ENCODE measurements around the gene ICE2. TPM values are rescaled to one million over a fixed set of nuclear protein-coding genes. Genes with fewer than 3 reads are reported as not detected.
"Not testable (repeated sequence)": the region's sequence is repeated elsewhere in the genome, so short reads cannot be mapped to it uniquely, and the experiment has no call there.

Gene ICE2
- total RNA-seq, 2 donors from 2014 or later = 29.2 to 31.7 TPM

DNA sequence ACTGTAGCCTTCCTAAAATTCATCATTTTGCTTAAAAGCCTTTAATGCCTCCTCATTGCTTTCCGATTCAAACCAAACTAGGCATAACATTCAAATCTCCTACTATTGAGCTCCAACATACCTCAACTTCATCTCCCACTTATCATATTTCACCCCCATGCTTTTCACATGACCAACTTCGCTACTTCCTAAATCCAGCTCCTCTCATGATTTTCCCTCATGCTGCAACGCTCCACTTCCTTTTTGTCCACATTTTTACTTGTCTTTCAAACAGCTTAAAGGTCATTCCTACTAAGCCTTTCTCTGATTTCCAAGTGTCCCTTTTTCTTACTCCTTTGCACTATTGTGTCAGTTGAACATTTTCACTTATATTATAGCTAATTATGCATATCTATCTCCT lies 60.8 kb downstream of the ICE2 start:
- ATAC-seq (no peak), DNase-seq (no peak)
- intact Hi-C loops (cut with DNase I, micrococcal nuclease) = no loop called here

DNA sequence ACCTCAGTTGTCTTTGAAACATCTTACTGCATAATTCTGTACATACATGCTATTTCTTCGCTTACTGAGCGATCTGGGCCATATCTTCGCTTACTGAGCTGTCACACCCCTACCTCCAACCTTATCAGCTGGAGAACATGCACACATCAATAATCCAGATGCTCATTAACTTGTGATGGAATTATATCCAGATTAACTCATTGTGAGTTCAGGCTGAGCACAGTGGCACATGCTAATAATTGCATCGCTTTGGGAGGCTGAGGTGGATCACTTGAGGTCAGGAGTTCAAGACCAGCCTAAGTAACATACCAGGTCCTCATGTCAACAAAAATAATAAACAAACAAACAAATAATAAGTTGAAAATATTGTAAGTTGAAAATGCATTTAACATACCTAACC lies 61.8 kb downstream of the ICE2 start:
- no peak for ATAC-seq
- intact Hi-C loops (cut with DNase I, micrococcal nuclease) = no loop called here
- no peak for DNase-seq

DNA sequence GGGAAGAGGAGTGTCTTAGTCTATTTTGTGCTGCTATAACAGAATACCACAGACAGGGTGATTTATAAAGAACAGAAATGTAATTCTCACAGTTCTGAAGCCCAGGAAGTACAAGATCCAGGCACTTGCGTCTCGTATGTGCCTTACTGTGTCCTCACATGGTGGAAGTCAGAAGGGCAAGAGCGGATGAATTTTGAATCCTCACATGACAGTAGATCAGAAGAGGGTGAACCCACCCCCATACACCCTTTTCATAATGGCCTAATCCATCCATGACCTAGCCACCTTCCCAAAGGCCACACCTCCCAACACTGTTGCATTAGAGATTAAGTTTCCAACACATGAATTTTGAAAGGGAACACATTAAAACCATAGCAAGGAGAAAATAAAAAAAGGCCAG lies 62.5 kb downstream of the ICE2 start:
- DNase-seq (no peak), ATAC-seq (no peak)
- intact Hi-C loops (cut with DNase I, micrococcal nuclease) = no loop called here

DNA sequence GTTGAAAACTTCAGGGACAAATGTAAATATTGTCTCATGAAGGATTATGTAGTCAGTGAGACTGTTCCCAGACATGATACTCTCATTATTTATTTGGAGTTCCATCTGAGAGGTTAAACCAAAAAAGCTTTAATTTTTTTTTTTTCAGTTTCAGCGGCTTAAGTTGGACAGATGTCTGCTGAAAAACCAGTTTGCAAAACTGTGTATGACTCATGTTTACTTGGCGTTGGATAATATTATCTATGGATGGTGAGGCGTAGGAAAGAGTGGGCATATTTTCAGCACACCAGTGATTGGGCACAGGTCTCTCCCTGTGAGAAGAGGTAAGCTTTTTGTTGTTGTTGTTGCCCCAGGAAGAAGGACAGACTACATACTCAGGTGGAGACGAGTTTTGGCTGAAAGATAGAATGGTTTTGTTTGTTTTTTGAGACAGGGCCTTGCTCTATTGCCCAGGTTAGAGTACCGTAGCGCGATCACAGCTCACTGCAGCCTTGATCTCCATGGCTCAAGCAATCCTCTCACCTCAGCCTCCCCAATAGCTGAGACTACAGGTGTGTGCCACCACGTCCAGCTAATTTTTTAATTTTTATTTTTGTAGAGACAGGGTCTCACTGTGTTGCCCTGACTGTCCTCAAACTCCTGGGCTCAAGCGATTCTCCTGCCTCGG lies 64.8 kb downstream of the ICE2 start:
- peak; percentile 48 for ATAC-seq
- DNase-seq = no peak
- intact Hi-C loops (cut with DNase I, micrococcal nuclease) = no loop called here

DNA sequence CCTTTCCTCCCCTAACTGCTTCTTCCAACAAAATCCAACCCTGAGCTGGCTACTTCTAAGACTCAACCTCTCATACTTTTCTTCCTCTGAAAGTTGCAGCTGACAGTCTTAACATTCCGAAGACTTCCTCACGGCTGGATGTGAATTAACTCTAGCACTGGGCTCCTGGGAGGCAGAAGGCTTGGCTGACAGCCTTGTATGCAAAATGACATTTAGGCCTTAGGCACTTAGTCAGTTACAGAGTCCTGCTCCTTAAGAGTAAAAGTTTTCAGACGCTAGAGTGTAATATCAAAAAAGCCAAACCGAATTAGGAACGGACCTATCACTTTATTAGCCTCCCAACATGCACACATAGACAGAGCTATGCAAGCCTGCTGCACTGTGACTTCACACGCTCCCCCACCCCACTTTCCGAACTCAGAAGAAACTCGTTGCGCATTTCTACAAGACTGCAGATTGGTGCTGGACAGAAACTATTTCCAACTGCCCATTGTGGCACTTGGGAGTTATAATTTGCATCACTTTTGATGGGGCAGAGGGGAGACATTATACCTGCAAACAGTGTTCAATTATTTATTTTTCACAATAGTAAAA lies 65.6 kb downstream of the ICE2 start:
- intact Hi-C loops (cut with DNase I, micrococcal nuclease) = no loop called here
- no peak for ATAC-seq
- DNase-seq = no peak

DNA sequence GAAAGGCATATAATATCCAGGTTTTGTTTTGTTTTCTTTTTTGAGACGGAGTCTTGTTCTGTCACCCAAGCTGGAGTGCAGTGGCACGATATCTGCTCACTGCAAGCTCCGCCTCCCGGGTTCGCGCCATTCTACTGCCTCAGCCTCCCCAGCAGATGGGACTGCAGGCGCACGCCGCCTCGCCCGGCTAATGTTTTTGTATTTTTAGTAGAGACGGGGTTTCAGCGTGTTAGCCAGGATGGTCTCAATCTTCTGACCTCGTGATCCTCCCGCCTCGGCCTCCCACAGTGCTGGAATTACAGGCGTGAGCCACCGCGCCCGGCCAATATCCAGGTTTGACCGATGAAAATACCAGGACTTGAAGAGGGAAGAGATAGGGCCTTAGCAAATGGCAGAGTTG lies 66.1 kb downstream of the ICE2 start:
- DNase-seq; intact Hi-C loops (cut with DNase I, micrococcal nuclease); ATAC-seq: not testable (repeated sequence)

DNA sequence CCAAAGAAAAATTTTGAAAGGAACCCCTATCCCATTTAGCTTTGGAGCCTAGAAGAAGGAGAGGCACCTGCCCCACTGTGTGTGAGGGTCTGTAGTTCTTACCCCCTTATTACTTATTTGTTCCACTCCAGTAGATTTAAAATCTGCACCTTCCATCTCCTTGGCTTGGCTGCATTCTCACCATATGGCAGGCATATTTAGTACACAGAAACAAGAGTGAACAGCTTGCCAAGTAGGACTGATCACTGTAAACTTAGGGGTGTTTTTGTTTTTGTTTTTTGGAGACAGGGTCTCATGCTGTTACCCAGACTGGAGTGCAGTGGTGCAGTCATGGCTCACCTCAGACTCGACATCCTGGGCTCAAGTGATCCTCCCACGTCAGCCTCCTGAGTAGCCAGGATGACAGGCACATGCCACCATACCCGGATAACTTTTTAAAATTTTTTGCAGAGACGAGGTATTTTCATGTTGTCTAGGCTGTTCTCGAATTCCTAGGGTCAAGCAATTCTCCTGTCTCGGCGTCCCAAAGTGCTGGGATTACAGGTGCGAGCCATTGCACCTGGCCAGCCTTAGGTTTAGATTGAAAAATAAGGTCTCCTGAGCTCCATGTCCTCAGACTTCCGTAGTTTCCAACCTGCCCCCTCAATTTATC lies 67.0 kb downstream of the ICE2 start:
- intact Hi-C loops (cut with DNase I, micrococcal nuclease) = no loop called here
- no peak for ATAC-seq

DNA sequence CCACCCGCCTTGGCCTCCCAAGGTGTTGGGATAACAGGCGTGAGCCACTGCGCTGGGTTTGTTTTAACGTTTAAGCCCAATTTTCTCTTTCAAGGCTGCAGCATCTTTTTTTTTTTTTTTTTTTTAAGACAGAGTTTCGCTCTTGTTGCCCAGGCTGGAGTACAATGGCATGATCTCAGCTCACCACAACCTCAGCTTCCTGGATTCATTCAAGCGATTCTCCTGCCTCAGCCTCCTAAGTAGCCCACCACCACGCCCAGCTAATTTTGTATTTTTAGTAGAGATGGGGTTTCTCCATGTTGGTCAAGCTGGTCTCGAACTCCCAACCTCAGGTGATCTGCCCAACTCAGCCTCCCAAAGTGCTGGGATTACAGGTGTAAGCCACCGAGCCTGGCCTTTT lies 68.6 kb downstream of the ICE2 start:
- DNase-seq; ATAC-seq; intact Hi-C loops (cut with DNase I, micrococcal nuclease): not testable (repeated sequence)

More for the DNA sequence above, 67.0 kb downstream of the ICE2 start:
- DNase-seq = no peak

DNA sequence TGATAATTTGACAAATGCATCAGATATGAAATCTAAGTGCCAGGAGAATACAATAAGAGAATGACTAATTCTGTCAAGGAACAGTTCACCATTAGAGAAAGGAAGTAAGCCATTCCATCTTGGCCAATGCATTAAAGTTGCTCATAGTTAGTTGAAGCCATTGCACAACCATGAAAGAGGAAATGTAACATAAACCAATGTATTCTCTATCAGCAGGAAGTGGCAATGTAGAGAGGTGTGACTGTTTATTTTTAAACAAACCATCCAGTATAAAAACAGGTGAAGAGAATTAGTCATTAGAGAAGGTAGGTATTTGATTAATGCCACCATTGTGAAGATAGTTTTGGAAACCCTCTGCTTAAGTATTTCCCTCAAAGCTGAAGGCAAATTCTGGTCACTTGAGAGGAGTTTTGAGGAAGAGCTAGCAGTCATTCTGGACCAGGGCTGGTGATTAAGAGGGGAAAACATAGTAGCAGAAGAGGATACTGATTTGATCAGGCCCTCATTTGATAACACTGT lies 70.4 kb downstream of the ICE2 start:
- peak; percentile 98 for ATAC-seq
- DNase-seq = no peak
- intact Hi-C loops (cut with DNase I, micrococcal nuclease) = no loop called here

DNA sequence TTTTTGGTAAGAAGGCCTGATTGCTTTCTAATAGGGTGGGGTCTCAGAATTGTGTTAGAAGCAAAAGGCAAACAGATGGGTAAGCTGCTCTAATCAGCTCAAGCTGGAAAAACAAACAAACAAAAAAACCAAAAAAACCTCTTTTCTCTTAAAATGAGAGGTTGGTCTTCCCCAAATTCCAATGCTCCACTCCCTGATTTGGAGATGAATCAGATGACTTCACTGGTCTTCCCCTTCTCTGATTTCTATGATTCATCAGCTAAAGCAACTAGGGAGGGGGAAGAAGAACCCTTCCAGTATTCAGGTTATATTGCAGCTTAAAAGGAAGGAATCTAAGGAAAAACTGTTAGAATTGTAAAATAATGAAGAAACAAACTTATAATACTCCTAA lies 71.5 kb downstream of the ICE2 start:
- intact Hi-C loops (cut with DNase I, micrococcal nuclease) = no loop called here
- DNase-seq = no peak
- ATAC-seq = no peak

DNA sequence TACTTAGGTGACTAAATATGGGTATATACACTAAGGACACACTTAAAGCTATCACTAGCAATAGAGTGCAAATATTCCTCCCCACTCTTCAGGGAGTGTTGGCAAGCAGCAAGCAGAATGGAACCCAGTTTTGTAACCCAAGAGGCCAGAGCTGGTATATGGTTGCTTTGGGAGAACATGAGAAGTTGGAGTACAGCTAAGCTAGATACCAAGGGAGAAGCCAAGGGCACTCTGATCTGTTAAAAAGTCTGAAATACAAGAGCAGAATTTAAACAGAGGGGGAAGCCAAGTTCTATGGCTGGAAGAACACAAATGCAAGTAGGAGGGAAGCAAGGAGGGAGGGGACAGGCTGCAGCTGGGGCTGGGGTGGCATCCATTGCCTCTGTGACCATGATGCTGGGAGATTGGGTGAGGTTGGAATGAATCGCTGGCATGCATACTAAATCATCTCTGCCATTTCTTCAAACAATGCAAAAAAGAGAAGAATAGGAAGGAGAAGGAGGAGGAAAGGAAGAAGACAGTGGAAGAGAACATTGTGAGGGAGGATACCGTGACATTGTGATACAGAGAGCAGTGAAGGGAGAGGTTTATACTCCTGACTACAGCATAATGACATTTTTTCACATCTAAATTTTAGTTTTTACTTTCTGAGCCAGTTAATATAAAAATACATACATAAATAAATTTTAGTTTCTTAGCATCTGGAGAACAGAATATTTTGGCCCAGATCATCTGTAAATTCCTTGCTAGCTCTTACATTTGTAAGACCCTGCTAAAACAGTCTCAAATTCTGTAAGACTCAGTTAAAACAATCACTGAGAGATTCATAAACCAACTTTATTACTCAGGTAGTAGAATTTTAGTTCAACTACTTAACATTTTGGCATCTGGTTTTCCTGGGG lies 72.2 kb downstream of the ICE2 start:
- ATAC-seq = no peak
- intact Hi-C loops (cut with DNase I, micrococcal nuclease) = no loop called here

DNA sequence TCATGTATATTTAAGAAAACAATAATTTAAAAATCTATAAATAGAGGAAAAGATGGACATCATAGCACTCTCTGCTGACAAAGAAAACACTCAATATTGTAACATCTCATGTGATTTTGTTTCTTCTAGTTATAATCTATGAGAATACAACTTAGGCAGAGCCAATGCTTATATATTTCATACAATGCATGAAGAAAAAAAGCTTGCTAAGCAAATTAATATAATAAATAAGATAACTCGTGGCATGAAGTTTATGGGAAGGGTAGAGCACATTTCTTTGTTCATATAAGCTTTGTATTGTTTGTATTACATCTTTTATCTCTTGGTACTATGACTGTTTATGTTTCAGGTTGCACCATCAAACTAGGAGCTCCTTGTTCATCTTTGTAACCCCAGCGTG lies 73.5 kb downstream of the ICE2 start:
- DNase-seq (no peak), ATAC-seq (no peak)
- intact Hi-C loops (cut with DNase I, micrococcal nuclease) = no loop called here

More for the DNA sequence above, 72.2 kb downstream of the ICE2 start:
- no peak for DNase-seq

DNA sequence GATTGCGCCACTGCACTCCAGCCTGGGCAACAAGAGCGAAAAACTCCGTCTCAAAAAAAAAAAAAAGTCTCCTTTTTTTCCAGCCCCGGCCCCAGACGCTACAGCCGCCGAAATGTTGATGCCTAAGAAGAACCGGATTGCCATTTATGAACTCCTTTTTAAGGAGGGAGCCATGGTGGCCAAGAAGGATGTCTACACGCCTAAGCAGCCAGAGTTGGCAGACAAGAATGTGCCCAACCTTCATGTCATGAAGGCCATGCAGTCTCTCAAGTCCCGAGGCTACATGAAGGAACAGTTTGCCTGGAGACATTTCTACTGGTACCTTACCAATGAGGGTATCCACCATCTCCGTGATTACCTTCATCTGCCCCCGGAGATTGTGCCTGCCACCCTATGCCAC lies 74.6 kb downstream of the ICE2 start:
- DNase-seq; intact Hi-C loops (cut with DNase I, micrococcal nuclease); ATAC-seq: not testable (repeated sequence)

DNA sequence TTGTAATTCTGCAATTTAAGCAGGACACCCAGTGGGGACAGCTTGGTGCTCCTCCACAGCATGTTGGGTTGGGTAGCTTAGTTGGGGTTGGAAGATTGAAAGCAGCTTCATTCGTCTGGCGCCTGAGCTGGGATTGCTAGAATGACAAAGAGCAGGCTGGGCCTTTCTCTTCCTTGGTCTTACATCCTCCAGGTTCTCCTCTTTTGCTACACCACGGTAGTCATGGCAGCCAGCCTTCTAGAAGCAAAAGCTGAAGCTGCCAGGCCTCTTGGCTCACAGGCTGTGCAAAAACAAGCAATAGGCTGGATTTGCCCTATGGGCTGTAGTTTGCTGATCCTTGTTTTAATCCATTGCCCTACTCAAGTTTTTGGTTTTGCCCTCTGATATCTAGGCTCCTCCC lies 78.0 kb downstream of the ICE2 start:
- ATAC-seq = no peak
- intact Hi-C loops (cut with DNase I, micrococcal nuclease) = no loop called here
- DNase-seq = no peak

DNA sequence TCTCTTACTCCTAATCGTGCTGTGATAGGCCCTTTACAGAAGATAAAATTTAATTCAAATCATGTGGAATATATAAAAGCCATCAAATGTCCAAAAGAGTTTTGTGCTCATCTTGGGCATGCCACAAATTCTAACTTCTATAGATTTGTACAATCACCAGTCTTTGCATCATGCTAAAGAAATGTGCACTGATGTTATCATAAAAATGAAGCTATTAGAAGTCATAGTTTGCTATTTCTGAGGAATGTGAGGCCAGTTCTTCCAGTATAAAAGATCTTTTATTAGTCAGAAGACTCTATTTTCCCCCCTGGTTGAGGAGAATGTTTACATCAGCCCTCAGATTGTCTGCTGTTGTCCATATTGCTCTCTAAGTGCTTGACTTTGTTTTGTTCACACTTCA lies 79.0 kb downstream of the ICE2 start:
- DNase-seq (no peak), ATAC-seq (no peak)
- intact Hi-C loops (cut with DNase I, micrococcal nuclease) = no loop called here

DNA sequence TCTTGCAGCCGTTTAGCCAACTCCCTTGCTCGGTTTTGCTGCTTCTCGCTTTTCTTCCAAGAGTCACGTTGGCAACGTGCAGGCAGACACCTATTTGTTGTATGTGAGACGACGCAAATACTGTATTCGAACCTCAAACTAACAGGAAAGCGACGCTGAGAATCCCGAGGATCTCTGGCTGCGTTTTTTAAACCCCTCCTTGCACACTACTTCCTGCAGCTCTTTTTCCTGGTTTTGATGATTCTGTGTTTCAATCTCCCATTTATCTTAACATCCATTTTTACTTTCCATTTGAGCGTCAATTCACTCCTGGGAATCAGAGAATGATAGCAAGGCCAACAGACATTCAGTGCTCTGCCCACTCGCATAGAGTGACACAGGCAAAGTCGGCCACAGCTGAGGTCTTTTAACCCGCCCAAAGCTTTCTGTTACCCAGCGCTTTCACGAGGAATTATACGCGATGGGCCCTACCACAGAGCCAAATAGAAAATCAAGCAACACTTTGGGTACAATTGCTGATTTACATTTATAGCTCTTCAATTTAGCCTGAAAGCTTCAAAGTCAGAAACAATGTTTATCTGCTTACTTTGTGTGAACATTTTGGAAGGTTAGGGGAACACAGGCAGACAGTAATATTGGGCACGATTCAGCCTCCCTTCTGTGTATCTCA lies 79.6 kb downstream of the ICE2 start:
- DNase-seq (peak; percentile 38 to 46), ATAC-seq (no peak)
- intact Hi-C loops (cut with DNase I, micrococcal nuclease) = no loop called here

DNA sequence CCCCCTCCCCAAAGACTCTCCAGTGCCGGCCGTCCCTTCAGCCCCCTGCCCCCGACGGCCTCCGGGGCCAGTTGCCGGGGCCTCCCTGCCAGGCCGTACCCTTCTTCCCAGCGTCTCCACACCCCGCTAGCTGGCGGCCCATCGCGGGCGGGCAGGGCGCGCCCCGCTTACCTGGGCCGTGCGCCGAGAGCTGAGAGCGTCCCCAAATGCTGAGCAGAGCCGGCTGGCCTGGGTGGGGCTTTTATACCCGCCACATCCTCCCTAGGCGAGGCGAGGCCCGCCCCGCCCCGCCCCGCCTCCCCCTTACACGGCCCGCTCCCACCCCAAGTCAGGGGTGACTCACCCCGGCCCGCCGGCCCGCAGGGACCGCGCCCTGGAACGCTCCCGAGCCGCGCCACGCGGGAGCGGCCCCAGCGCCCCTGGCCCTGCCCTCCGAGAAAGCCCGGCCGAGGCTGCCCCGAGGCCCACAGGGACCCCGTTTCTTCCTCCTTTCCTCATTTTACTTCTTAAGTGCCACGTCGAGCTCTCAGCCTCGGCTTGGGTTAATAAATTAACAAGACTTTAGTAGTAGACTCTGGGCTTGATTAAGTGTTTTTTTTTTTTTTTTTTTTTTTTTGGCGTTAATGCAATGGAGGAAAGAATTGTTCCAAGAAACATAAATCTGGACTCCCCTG lies 81.0 kb downstream of the ICE2 start, which contains the start of gene ANXA2:
ANXA2 (minus strand) TSS at position 215 of the 674 bp plus-strand sequence. CDS start 11,911 bp downstream, outside the sequence.
- DNase-seq = peak; percentile 90 to 91
- ATAC-seq = peak; percentile 66
- intact Hi-C loops (cut with DNase I, micrococcal nuclease) = no loop called here

All from left colon (tissue), 2 donors.